Liver (tissue), 9 donors: ENCODE data around the gene FYB1. TPM values are rescaled to one million over a fixed set of nuclear protein-coding genes. Genes with fewer than 3 reads are reported as not detected.

Experiments
- DNase-seq: peaks from one replicate; pipeline ENCODE4 v3.0.0-alpha.2; 2017; ENCODE audit warnings: low spot score
- H3K27ac ChIP-seq, 2 donors: one replicate each; pipeline ENCODE4 v1.7.0; 2013; ENCODE audit warnings: inconsistent platforms in 2 of 2, low read length in 2 of 2, control low read depth in 1 of 2, low read depth in 1 of 2, mild to moderate bottlenecking in 1 of 2
- H3K27me3 ChIP-seq, 4 donors: one replicate each; pipeline versions ENCODE4 v1.6.1 to v1.7.0; 2013; ENCODE audit warnings: low read length in 3 of 4, inconsistent platforms in 1 of 4, mild to moderate bottlenecking in 1 of 4, moderate library complexity in 1 of 4; ENCODE audit not compliant: control insufficient read depth in 4 of 4, insufficient read depth in 4 of 4
- H3K36me3 ChIP-seq, 4 donors: one replicate each; pipeline versions ENCODE4 v1.6.1 to v1.7.0; 2013; ENCODE audit warnings: low read length in 3 of 4, mild to moderate bottlenecking in 3 of 4, low read depth in 1 of 4, moderate library complexity in 1 of 4; ENCODE audit not compliant: control insufficient read depth in 4 of 4, insufficient read depth in 3 of 4
- H3K4me1 ChIP-seq, 4 donors: one replicate each; pipeline versions ENCODE4 v1.6.1 to v1.7.0; 2013; ENCODE audit warnings: low read length in 3 of 4, mild to moderate bottlenecking in 3 of 4, moderate library complexity in 1 of 4; ENCODE audit not compliant: control insufficient read depth in 4 of 4, insufficient read depth in 4 of 4
- H3K4me3 ChIP-seq, 3 donors: one replicate each; pipeline versions ENCODE4 v1.6.1 to v1.7.0; 2013; ENCODE audit warnings: low read length in 3 of 3, control low read depth in 1 of 3, low read depth in 1 of 3, mild to moderate bottlenecking in 1 of 3
- H3K9ac ChIP-seq, 2 donors: one replicate each; pipeline ENCODE4 v1.7.0; 2013; ENCODE audit warnings: low read length in 2 of 2, mild to moderate bottlenecking in 2 of 2, moderate library complexity in 2 of 2, control low read depth in 1 of 2, low read depth in 1 of 2
- H3K9me3 ChIP-seq, 4 donors: one replicate each; pipeline versions ENCODE4 v1.6.1 to v1.7.0; 2013; ENCODE audit warnings: low read length in 3 of 4; ENCODE audit not compliant: control insufficient read depth in 4 of 4
- ATF3 ChIP-seq: IDR thresholded peaks from 2 replicates; pipeline ENCODE4 v1.6.1; 2016; ENCODE audit warnings: antibody characterized with exemption
- CTCF ChIP-seq: fragments of 150-350 bp; IDR thresholded peaks from 2 replicates; pipeline ENCODE4 v1.5.1; 2017; ENCODE audit warnings: improper control_type of control experiment, low read depth, low read length; ENCODE audit not compliant: missing input control
- EGR1 ChIP-seq, 2 donors: IDR thresholded peaks; 2 replicates each; pipeline ENCODE4 v1.6.1; 2016 to 2018; ENCODE audit warnings: antibody characterized with exemption in 2 of 2, low read depth in 2 of 2
- FOXA1 ChIP-seq: IDR thresholded peaks from 2 replicates; pipeline ENCODE4 v1.6.1; 2016; ENCODE audit warnings: antibody characterized with exemption
- FOXA2 ChIP-seq: IDR thresholded peaks from 2 replicates; pipeline ENCODE4 v1.6.1; 2016; ENCODE audit warnings: antibody characterized with exemption
- GABPA ChIP-seq, 2 donors: IDR thresholded peaks in 1 of 2; conservative IDR thresholded peaks in 1 of 2; 2 replicates each; pipeline ENCODE4 v1.6.1; 2016; ENCODE audit warnings: antibody characterized with exemption in 2 of 2, mild to moderate bottlenecking in 1 of 2, moderate library complexity in 1 of 2
- JUND ChIP-seq, 2 donors: IDR thresholded peaks; 2 replicates each; pipeline ENCODE4 v1.6.1; 2016; ENCODE audit warnings: antibody characterized with exemption in 2 of 2
- NR2F2 ChIP-seq: IDR thresholded peaks from 2 replicates; pipeline ENCODE4 v1.6.1; 2016; ENCODE audit warnings: antibody characterized with exemption
- RAD21 ChIP-seq, 2 donors: IDR thresholded peaks; 2 replicates each; pipeline ENCODE4 v1.6.1; 2016; ENCODE audit warnings: antibody characterized with exemption in 2 of 2, mild to moderate bottlenecking in 2 of 2
- RXRA ChIP-seq, 2 donors: IDR thresholded peaks; 2 replicates each; pipeline ENCODE4 v1.6.1; 2017 to 2018; ENCODE audit warnings: antibody characterized with exemption in 2 of 2, mild to moderate bottlenecking in 1 of 2
- SP1 ChIP-seq: IDR thresholded peaks from 2 replicates; pipeline ENCODE4 v1.6.1; 2018; ENCODE audit warnings: antibody characterized with exemption, mild to moderate bottlenecking
- TAF1 ChIP-seq: conservative IDR thresholded peaks from 2 replicates; pipeline ENCODE4 v1.6.1; 2016; ENCODE audit warnings: antibody characterized with exemption, mild to moderate bottlenecking
- ZBTB33 ChIP-seq: IDR thresholded peaks from 2 replicates; pipeline ENCODE4 v1.6.1; 2016; ENCODE audit warnings: antibody characterized with exemption
- WGBS: extraction: QIAGEN DNeasy Blood & Tissue Kit; methylation state at CpG from one replicate; pipeline ENCODE4 v1.1.7; 2013; 5-methylcytosine and 5-hydroxymethylcytosine counted together
- polyA plus RNA-seq, 2 donors: library from polyadenylated mRNA; stranded (reverse) in 1 of 2; unstranded in 1 of 2; fragments of 200-250 nt in 1 of 2; fragments of >200 nt in 1 of 2; fragmentation: Nextera tagmentation in 1 of 2; extraction: Ambion mirVana in 1 of 2; gene quantifications; one replicate each; pipeline versions ENCODE4 v1.2.1 to v1.2.3, GENCODE V29; 2013 to 2015
- total RNA-seq, 2 donors: library from RNA; depleted of rRNA; stranded (reverse); fragments of >200 nt; gene quantifications; one replicate each; pipeline ENCODE4 v1.2.3, GENCODE V29; 2014
- TF ChIP-seq, protein P1 (sequence below): IDR thresholded peaks from 2 replicates; pipeline ENCODE4 v1.6.1; 2016; ENCODE audit warnings: antibody characterized with exemption
- donor health status: healthy.
- donor health status: healthy.
- donor health status: healthy.
- donor health status: healthy.
- donor health status: healthy.

FYB1 gene
- total and polyA plus RNA-seq, 4 donors = 2.3 to 14.6 (median 6.9) TPM

DNA sequence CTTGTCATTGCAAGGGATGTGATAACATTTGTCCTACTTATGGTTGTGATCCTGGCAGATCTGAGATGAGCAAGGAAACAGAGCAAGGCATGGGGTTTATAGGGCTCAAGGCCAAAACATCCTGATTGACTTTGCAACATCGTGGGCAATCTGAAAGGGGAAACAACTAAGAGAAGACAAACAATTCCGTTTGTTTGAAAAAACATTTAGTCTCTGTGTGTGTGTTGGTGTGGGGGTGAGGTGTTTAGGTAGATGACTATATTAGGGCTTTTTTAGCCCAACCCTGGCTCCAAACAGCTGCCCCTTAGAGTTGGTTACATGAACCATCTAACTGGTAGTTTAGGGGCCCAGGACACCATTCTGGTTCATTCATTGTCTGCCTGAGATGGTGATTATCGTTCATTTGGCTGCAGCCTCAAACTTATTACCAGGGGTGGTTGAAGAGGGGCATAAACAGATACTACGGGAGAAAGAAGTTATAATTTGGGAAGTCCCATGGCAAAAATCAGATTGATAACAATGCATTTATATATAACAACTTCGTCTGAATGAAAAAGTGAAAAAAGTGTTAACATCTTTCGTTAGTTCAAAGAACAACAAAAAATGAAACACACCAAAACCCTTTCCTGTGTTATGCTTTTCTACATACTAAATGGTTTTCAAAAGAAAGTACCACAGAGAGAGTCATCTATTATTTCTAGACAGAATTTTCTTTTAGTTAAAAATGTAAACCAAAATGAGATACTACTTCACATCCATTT lies 5.7 kb downstream of the FYB1 start:
- no peak overlapping the region for H3K27ac ChIP-seq
- no peaks in the 10 kb centered on the region for H3K9me3 ChIP-seq
- TF ChIP-seq ATF3 (no peak), CTCF (no peak), TAF1 (no peak), FOXA1 (no peak), ZBTB33 (no peak), NR2F2 (no peak), GABPA (IDR thresholded peaks at IDR 0.05 in 1 of 2, conservative IDR thresholded peaks at IDR 0.05 in 1 of 2) (no peak), EGR1 (IDR thresholded peaks at IDR 0.05; ENCODE audit: low read depth in 2 of 2) (no peak), SP1 (no peak), FOXA2 (no peak), RAD21 (IDR thresholded peaks at IDR 0.05) (no peak), JUND (IDR thresholded peaks at IDR 0.05) (no peak), RXRA (IDR thresholded peaks at IDR 0.05) (no peak)
- TF ChIP-seq, protein P1, sequence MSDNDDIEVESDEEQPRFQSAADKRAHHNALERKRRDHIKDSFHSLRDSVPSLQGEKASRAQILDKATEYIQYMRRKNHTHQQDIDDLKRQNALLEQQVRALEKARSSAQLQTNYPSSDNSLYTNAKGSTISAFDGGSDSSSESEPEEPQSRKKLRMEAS = no peak
- 71% methylated on average over 6 of the region's 6 CpGs for WGBS
- H3K27me3 ChIP-seq = no peaks in the 10 kb centered on the region
- H3K36me3 ChIP-seq = no peaks in the 10 kb centered on the region
- DNase-seq = no peak
- H3K4me1 ChIP-seq = peaks cover 0 to 10% (median 0%) of the 10 kb centered on the region in 4 donors
- no peak overlapping the region for H3K4me3 ChIP-seq
- H3K9ac ChIP-seq = no peak overlapping the region

DNA sequence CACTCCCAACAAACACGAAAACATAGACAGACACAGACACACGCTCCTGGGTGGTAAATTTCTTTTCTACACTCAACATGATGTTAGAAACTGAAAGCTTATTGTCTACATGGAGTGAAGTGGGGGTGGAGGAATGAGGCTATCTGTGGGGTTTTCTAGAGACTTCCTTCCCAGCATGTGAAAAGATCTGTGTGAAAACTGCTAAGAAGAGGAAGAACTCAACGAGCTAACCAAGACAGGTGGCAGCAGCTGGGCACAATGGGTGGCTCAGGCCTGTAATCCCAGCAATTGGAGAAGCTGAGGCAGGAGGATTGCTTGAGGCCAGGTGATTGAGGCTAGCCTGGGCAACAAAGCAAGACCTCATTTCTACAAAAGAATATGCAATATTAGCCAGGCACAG lies 7.6 kb downstream of the FYB1 start:
- H3K27ac ChIP-seq = peak overlapping the region in 1 of 2 donors; percentile 24
- H3K27me3 ChIP-seq = no peaks in the 10 kb centered on the region
- DNase-seq = no peak
- H3K4me1 ChIP-seq = peaks cover 0 to 3% (median 0%) of the 10 kb centered on the region in 4 donors
- no peak overlapping the region for H3K4me3 ChIP-seq
- WGBS = 65% methylated on average over 3 of the region's 3 CpGs
- no peak for TF ChIP-seq ATF3
- TF ChIP-seq, protein P1 = no peak
- TF ChIP-seq EGR1 (IDR thresholded peaks at IDR 0.05; ENCODE audit: low read depth in 2 of 2) = no peak
- no peaks in the 10 kb centered on the region for H3K36me3 ChIP-seq
- no peaks in the 10 kb centered on the region for H3K9me3 ChIP-seq
- H3K9ac ChIP-seq = no peak overlapping the region
